Esophagus muscularis mucosa (tissue), 4 donors: ENCODE measurements around the gene POGLUT2.

Experiments
- CTCF ChIP-seq, 3 experiments: fragments of 200-600 bp in 2 of 3; fragments of 450-650 bp in 1 of 3; sonication (generic) in 2 of 3; IDR thresholded peaks; one replicate each; pipeline ENCODE4 v1.5.1; 2017 to 2019; ENCODE audit warnings: antibody characterized with exemption in 3 of 3, mild to moderate bottlenecking in 2 of 3, moderate library complexity in 1 of 3
- EP300 ChIP-seq: sonication (generic); formaldehyde crosslinking; IDR thresholded peaks from one replicate; pipeline ENCODE4 v1.6.1; 2017; ENCODE audit warnings: antibody characterized with exemption
- POLR2A ChIP-seq: fragments of 450-650 bp; IDR thresholded peaks from one replicate; pipeline ENCODE4 v1.6.1; 2017; ENCODE audit warnings: antibody characterized with exemption, moderate library complexity, mild to moderate bottlenecking, low read depth
- POLR2AphosphoS5 ChIP-seq, 2 donors: sonication (generic); formaldehyde crosslinking; IDR thresholded peaks; one replicate each; pipeline ENCODE4 v1.6.1; 2017; ENCODE audit warnings: antibody characterized with exemption in 2 of 2

- no peak for TF ChIP-seq CTCF (IDR thresholded peaks at IDR 0.05)
- TF ChIP-seq POLR2A = no peak
- TF ChIP-seq EP300 = no peak
- TF ChIP-seq POLR2AphosphoS5 (IDR thresholded peaks at IDR 0.05) = no peak
Measured at GRCh38 chr13:102763741-102764140, 35.0 kb downstream of the POGLUT2 start.
